Hematopoietic multipotent progenitor cell treated with erythropoietin and hydrocortisone succinate and interleukin-3 and kit ligand, for 4 days (in vitro differentiated cells): ENCODE data around the gene XRCC3.
"Not testable (repeated sequence)": the region's sequence is repeated elsewhere in the genome, so short reads cannot be mapped to it uniquely, and the experiment has no call there.

Source experiments
- DNase-seq: peaks from one replicate; pipeline ENCODE4 v3.0.0-alpha.2; 2015

The XRCC3 gene

DNA sequence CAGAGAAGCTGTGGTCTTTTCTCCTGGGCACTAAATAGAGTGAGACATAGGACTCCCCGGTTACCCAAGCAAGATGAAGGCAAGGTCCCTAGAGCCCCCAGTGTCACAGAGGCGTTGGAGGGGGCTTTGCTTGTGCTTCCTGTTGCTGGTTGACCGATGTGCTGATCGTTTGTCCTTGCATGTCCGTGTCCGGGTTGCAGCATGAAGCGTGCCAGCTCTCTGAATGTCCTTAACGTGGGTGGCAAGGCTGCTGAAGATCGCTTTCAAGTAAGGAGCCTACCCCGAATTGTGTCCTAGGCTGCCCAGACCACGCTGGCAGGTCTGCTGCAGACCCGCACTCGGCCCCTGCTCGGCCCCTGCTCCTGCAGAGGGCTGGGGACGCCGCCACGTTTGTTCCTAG is 23.1 kb downstream of the XRCC3 start:
- DNase-seq = no peak

DNA sequence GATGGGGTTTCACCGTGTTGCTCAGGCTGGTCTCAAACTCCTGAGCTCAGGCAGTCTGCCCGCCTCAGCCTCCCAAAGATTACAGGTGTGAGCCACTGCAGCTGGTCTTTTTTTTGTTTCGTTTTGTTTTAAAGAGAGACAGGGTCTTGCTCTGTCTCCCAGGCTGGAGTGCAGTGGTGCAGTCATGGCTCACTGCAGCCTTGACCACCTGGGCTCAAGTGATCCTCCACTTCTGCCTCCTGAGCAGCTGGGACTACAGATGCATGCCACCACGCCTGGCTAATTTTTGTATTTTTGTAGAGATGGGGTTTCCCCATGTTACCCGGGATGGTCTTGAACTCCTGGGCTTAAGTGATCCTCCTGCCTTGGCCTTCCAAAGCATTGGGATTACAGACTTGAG is 23.6 kb downstream of the XRCC3 start:
- not testable (repeated sequence) for DNase-seq

DNA sequence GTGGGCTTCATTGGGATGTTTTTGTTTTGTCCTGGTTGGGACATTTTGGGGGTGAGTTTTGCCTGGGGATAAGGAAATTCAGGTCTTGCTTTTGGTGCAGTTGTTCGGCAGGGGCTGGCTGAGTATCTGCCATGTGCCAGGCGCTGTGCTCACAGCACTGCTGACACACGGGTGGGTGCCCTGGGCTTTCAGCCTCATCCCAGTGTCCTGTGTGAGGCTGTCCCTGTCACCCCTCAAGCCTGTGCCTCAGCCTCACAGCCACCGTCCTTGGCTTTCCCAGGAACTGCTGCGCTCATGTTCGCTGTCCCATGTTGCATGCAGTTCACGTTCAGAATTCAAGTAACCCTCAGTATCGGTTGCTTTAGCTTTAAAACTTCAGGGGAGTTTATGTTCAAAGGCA is 24.9 kb downstream of the XRCC3 start:
- no peak for DNase-seq

GRCh38 chr14:103688906-103689902 is 26.0 kb downstream of the XRCC3 start:
- DNase-seq = no peak

DNA sequence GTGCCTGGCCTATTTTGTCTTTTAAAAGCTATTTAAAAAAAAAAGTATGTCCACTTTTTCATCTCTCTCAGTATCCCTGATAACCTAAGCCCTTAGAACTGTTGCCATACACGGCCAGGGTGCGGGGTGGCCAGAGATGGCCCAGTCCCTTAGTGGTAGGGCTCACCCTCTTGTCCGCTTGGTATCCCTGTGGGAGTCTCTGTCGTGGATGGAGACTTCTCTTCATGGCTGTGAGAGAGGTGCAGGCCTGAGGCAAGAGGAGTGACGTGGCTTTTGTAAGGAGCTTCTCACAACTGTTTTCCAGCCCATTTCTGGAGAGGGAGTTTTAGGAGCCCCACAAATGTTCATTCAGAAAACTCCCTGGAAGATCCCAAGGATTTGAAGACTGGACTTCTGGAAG is 26.8 kb downstream of the XRCC3 start:
- no peak for DNase-seq

- no peak for DNase-seq
Observed at GRCh38 chr14:103687712-103688111, 27.5 kb downstream of the XRCC3 start.

- DNase-seq = no peak
Observed at GRCh38 chr14:103686831-103687485, 28.3 kb downstream of the XRCC3 start.

GRCh38 chr14:103685276-103686211 is 29.7 kb downstream of the XRCC3 start:
- DNase-seq = no peak

DNA sequence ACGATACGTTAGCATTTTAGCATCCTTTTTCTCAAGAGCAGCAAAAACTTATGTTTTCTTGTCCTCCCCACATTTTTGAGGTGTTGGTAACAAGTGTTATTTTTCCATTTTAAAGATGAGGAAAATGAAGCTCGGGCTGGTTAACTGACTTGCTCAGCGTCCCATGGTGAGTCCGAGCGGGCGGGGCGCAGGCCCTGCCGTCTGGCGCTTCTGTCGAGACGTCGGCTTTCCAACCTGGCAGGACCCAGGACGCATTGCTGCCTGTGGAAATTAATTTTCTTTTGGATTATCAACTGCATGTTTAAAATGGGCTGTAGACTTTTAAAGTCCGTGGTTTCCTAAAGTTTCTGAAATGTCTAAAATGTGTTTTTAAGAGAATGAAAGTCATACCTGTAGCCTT is 30.4 kb downstream of the XRCC3 start:
- no peak for DNase-seq

GRCh38 chr14:103684471-103684870 is 30.8 kb downstream of the XRCC3 start:
- DNase-seq = no peak

- DNase-seq = no peak
Observed at GRCh38 chr14:103683139-103683538, 32.1 kb downstream of the XRCC3 start.

DNA sequence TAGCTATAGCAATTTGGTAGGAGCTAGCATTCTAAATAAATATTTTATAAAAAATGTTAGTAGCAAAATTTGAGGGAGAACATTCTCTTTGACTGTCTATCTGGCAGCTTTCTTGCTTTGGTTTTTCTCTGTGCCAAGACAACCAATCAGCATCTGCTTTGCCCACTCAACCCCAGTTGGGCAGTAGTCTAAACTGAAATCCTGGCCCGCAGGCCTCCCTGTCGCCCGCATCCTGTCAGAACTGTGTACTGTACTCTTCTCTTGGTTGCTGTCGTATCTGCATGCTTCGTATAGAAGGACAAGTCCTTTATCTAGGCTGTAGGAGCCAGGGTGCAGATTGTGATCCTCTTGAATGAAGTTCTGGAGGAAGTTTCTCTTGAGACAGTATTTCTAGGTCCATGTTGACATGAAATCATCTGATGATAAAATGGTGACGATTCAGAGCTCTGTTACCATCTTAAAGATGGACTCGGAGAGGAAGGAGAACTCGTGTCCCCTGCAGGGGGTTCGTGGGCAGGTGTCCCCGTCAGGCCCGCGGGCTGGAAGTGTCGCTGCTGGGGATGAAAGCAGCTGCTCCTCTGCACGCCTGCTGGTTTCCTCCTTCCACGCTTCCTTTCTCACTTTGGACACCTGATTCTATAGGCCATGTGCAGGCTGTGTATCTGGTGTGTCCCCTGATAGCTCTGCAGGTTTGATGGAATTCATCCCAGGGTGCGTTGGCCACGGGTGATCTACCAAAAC is 34.6 kb downstream of the XRCC3 start:
- no peak for DNase-seq

DNA sequence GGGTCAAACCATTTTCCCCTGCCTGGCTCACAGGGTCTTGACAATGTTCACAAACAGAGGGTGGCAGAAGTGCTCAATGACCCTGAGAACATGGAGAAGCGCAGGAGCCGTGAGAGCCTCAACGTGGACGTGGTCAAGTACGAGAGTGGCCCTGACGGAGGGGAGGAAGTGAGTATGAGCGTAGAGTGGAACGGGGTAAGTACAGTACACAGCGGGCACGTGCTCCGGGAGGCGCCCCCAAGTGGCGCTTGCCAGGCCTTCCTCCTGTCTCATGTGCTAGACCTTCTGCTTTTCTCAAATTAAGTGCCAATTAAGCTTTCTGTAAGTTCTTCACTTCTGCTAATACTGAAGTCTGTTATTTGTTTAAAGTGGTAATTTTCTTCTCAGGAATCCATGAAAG is 35.9 kb downstream of the XRCC3 start:
- DNase-seq = peak; percentile 87

DNA sequence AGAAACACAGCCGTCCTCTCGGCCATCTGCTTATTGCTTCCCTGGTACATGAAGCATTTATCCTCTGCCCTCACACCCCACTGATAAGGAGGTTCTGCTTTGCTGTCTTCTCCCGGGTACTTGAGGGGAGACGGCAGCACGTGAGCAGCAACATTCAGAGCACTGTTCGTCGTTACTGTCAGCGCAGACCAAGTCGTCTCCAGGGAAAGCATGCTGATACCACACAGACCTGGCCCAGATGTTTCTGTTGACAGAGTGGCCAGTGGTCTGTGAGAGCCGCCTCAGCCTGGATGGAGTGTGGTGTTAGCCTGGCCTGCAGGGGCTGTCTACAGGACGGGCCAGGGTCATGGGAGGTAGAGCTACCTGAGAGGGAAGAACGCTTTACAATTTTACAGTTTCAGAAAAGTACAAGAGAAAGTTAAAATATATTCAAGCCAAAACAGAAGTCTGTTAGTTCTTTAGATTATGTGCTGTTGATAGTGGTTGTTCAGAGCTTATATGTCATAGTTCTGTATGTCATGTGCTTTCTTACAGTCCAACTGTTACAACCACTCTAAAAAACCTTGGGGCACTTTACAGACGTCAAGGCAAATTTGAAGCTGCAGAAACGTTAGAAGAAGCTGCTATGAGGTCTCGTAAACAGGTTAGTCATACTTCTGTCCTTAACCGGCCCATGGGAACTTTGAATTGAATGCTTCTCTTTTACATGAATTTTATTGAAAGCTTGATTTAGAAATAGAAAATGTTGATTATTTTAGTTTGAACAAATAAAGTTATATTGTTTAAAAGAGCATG is 38.2 kb downstream of the XRCC3 start:
- no peak for DNase-seq

- DNase-seq = no peak
Observed at GRCh38 chr14:103675957-103676356, 39.3 kb downstream of the XRCC3 start.

- no peak for DNase-seq
Observed at GRCh38 chr14:103671911-103672310, 43.3 kb downstream of the XRCC3 start.

- no peak for DNase-seq
Observed at GRCh38 chr14:103669370-103669769, 45.9 kb downstream of the XRCC3 start.

GRCh38 chr14:103668117-103668516 is 47.1 kb downstream of the XRCC3 start:
- no peak for DNase-seq

DNA sequence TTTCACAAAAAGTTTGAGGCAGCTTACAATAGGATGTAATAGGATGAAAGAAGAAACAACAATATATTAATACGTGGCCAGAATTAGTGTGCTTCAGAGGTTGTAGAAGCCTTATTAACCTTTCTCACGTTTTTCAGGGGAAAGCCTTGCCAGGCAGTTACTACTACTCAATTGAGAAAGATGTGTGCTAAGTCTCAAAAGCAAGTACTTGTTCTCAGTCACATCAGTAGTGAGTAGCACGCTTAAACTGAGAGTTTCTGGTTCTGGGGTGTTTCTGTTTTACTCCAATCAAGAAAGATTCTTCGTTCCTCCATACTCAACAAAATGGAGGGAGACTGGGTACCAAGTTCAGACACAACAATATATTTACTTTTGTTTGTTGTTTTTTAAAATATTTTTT is 47.6 kb downstream of the XRCC3 start:
- DNase-seq = no peak

GRCh38 chr14:103663506-103663905 is 51.7 kb downstream of the XRCC3 start:
- DNase-seq = no peak

- no peak for DNase-seq
Observed at GRCh38 chr14:103662591-103662990, 52.7 kb downstream of the XRCC3 start.
